HepG2 (cell line): ENCODE results near the gene TIMM44. TPM values are rescaled to one million over a fixed set of nuclear protein-coding genes. Genes with fewer than 3 reads are reported as not detected.

Experiments
- EZH2 ChIP-seq: conservative IDR thresholded peaks from 2 replicates; pipeline ENCODE4 v1.6.1; 2012; ENCODE audit warnings: mild to moderate bottlenecking, low read depth, low read length, moderate library complexity
- HNRNPUL1 ChIP-seq: fragments of 200-400 bp; formaldehyde crosslinking; IDR thresholded peaks from 2 replicates; pipeline ENCODE4 v1.6.1; 2017; ENCODE audit warnings: low read depth, mild to moderate bottlenecking, low read length, moderate library complexity
- KLF11 ChIP-seq: IDR thresholded peaks from 2 replicates; pipeline ENCODE4 v1.6.1; 2016; ENCODE audit warnings: missing compliant biosample characterization
- MBD4 ChIP-seq: IDR thresholded peaks from 2 replicates; pipeline ENCODE4 v1.6.1; 2012; ENCODE audit warnings: low read length, inconsistent platforms, borderline replicate concordance
- NFYB ChIP-seq: sonication (generic); formaldehyde crosslinking; IDR thresholded peaks from 2 replicates; pipeline ENCODE4 v1.4.0; 2020; ENCODE audit warnings: missing genetic modification reagents
- PHB2 ChIP-seq: fragments of 450-650 bp; IDR thresholded peaks from 2 replicates; pipeline ENCODE4 v1.6.1; 2018; ENCODE audit not compliant: partially characterized antibody
- POLR2G ChIP-seq: fragments of 200-400 bp; formaldehyde crosslinking; IDR thresholded peaks from 2 replicates; pipeline ENCODE4 v1.6.1; 2018; ENCODE audit warnings: mild to moderate bottlenecking, low read depth, low read length, moderate library complexity
- YEATS2 ChIP-seq: sonication (generic); formaldehyde crosslinking; IDR thresholded peaks from 2 replicates; pipeline ENCODE4 v1.4.0; 2020; ENCODE audit warnings: missing genetic modification reagents, borderline replicate concordance
- ZBTB38 ChIP-seq: sonication (generic); formaldehyde crosslinking; IDR thresholded peaks from 2 replicates; pipeline ENCODE4 v1.5.1; 2020; ENCODE audit warnings: mild to moderate bottlenecking, missing genetic modification reagents
- ZNF20 ChIP-seq: sonication (generic); formaldehyde crosslinking; IDR thresholded peaks from 2 replicates; pipeline ENCODE4 v1.4.0; 2020; ENCODE audit warnings: mild to moderate bottlenecking, moderate library complexity, missing genetic modification reagents
- ZNF256 ChIP-seq: sonication (generic); formaldehyde crosslinking; conservative IDR thresholded peaks from 2 replicates; pipeline ENCODE4 v1.4.0; 2020; ENCODE audit warnings: missing genetic modification reagents
- ZNF292 ChIP-seq: sonication (generic); formaldehyde crosslinking; IDR thresholded peaks from 2 replicates; pipeline ENCODE4 v1.8.1; 2022; ENCODE audit warnings: mild to moderate bottlenecking, low read depth, missing genetic modification reagents, borderline replicate concordance
- ZNF30 ChIP-seq: sonication (generic); formaldehyde crosslinking; IDR thresholded peaks from 2 replicates; pipeline ENCODE4 v1.5.0; 2020; ENCODE audit warnings: mild to moderate bottlenecking, missing genetic modification reagents
- ZNF326 ChIP-seq: sonication (generic); formaldehyde crosslinking; IDR thresholded peaks from 2 replicates; pipeline ENCODE4 v1.4.0; 2020; ENCODE audit warnings: missing genetic modification reagents, borderline replicate concordance
- ZNF350 ChIP-seq: sonication (generic); formaldehyde crosslinking; IDR thresholded peaks from 2 replicates; pipeline ENCODE4 v1.4.0; 2020; ENCODE audit warnings: mild to moderate bottlenecking, low read depth, missing genetic modification reagents, borderline replicate concordance
- ZNF431 ChIP-seq: sonication (generic); formaldehyde crosslinking; IDR thresholded peaks from 2 replicates; pipeline ENCODE4 v1.9.0; 2022; ENCODE audit warnings: missing genetic modification reagents, low read depth, mild to moderate bottlenecking, borderline replicate concordance
- ZNF768 ChIP-seq: sonication (generic); formaldehyde crosslinking; IDR thresholded peaks from 2 replicates; pipeline ENCODE4 v1.4.0; 2020; ENCODE audit warnings: missing genetic modification reagents
- polyA plus RNA-seq, 8 experiments: library from polyadenylated mRNA; depleted of rRNA in 3 of 8; stranded (reverse) in 7 of 8; unstranded in 1 of 8; fragments of >200 nt; fragmentation: Illumina TruSeq in 4 of 8; extraction: Trizol in 4 of 8; gene quantifications; 2 replicates each; pipeline versions ENCODE4 v1.2.1 to v1.2.3, GENCODE V29; 2011 to 2016; ENCODE audit warnings: low read depth in 4 of 8, missing spikeins in 1 of 8, mixed read lengths in 1 of 8; ENCODE audit not compliant: insufficient read depth in 1 of 8
- total RNA-seq, 5 experiments: library from RNA; depleted of rRNA; stranded (reverse); fragments of >200 nt; fragmentation: Illumina TruSeq; extraction: Trizol; gene quantifications; 2 replicates each; pipeline ENCODE4 v1.2.3, GENCODE V29; 2016; ENCODE audit warnings: low read depth in 1 of 5
- TF ChIP-seq, protein P1 (sequence below): sonication (generic); formaldehyde crosslinking; IDR thresholded peaks from 2 replicates; pipeline ENCODE4 v1.5.1; 2020; ENCODE audit warnings: mild to moderate bottlenecking, moderate library complexity, missing genetic modification reagents
- TF ChIP-seq, protein P2 (sequence below), 2 experiments: sonication (generic) in 1 of 2; formaldehyde crosslinking in 1 of 2; IDR thresholded peaks; 2 replicates each; pipeline versions ENCODE4 v1.4.0 to v1.6.1; 2018 to 2020; ENCODE audit warnings: missing genetic modification reagents in 2 of 2, borderline replicate concordance in 1 of 2, low read depth in 1 of 2, mild to moderate bottlenecking in 1 of 2, missing biosample characterization in 1 of 2
- TF ChIP-seq, protein P3 (sequence below): sonication (generic); formaldehyde crosslinking; IDR thresholded peaks from 2 replicates; pipeline ENCODE4 v1.4.0; 2020; ENCODE audit warnings: missing genetic modification reagents
- TF ChIP-seq, protein P4 (sequence below): sonication (generic); formaldehyde crosslinking; IDR thresholded peaks from 2 replicates; pipeline ENCODE4 v1.4.0; 2020; ENCODE audit warnings: mild to moderate bottlenecking, missing genetic modification reagents

TIMM44 gene
- total and polyA plus RNA-seq, 2 of the 13 experiments (the other 11 are each of a cell fraction or from before 2014, with no cell fraction given): 42.9 to 72.6 TPM

DNA sequence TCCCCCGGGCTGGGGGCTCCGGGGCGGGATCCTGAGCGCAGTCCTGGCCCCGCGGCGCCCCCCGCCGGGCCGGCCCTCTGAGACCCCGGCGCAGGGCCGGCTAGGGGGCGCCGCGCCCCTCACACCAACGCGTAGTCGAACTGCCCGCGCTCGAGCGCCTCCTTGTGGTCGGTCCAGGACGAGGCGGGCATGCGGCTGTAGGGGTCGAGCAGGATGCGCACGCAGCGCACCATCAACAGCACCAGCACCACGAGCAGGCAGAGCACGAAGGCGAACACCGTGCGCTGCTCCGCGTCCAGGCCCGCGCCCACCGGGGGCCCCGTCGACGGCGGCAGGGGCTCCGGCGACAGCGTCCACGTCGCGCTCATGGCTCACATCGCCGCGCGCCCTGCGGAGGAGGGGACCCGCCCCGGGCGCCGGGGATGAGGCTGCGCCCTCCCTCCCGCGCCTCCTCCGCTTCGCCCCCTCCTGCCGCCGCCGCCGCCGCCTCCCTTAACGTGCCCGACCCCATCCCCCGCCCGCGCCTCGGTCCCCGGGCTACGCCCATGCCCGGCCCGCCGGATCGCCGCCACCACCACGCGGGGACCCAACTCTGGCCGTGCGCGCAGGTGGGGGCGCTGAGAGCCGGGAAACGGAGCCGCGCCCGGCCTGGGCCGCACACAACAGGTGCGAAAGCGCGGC, 18.2 kb downstream of the TIMM44 start (continued):
- TF ChIP-seq, protein P1, sequence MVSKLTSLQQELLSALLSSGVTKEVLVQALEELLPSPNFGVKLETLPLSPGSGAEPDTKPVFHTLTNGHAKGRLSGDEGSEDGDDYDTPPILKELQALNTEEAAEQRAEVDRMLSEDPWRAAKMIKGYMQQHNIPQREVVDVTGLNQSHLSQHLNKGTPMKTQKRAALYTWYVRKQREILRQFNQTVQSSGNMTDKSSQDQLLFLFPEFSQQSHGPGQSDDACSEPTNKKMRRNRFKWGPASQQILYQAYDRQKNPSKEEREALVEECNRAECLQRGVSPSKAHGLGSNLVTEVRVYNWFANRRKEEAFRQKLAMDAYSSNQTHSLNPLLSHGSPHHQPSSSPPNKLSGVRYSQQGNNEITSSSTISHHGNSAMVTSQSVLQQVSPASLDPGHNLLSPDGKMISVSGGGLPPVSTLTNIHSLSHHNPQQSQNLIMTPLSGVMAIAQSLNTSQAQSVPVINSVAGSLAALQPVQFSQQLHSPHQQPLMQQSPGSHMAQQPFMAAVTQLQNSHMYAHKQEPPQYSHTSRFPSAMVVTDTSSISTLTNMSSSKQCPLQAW (CRISPR knock-in tag): no peak
- TF ChIP-seq ZNF768 (peak; percentile 61; the same call in 1 of the 2 replicates), PHB2 (no peak), POLR2G (no peak), ZNF350 (CRISPR knock-in tag) (no peak), ZNF20 (CRISPR knock-in tag) (no peak), KLF11 (CRISPR knock-in tag) (no peak), YEATS2 (CRISPR knock-in tag) (no peak), ZNF292 (no peak), EZH2 (no peak), HNRNPUL1 (no peak), NFYB (CRISPR knock-in tag) (no peak), ZNF326 (CRISPR knock-in tag) (no peak), MBD4 (no peak), ZNF431 (CRISPR knock-in tag) (no peak), ZNF30 (CRISPR knock-in tag) (0 out of 2 replicates have a peak, but pooled peaks have one; percentile 56), ZNF256 (CRISPR knock-in tag) (no peak), ZBTB38 (CRISPR knock-in tag) (peak; percentile 81)
- TF ChIP-seq, protein P2, sequence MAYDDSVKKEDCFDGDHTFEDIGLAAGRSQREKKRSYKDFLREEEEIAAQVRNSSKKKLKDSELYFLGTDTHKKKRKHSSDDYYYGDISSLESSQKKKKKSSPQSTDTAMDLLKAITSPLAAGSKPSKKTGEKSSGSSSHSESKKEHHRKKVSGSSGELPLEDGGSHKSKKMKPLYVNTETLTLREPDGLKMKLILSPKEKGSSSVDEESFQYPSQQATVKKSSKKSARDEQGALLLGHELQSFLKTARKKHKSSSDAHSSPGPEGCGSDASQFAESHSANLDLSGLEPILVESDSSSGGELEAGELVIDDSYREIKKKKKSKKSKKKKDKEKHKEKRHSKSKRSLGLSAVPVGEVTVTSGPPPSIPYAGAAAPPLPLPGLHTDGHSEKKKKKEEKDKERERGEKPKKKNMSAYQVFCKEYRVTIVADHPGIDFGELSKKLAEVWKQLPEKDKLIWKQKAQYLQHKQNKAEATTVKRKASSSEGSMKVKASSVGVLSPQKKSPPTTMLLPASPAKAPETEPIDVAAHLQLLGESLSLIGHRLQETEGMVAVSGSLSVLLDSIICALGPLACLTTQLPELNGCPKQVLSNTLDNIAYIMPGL (CRISPR knock-in tag; IDR thresholded peaks at IDR 0.05; ENCODE audit: borderline replicate concordance in 1 of 2, low read depth in 1 of 2): peak; percentile 70 to 89
- TF ChIP-seq, protein P3, sequence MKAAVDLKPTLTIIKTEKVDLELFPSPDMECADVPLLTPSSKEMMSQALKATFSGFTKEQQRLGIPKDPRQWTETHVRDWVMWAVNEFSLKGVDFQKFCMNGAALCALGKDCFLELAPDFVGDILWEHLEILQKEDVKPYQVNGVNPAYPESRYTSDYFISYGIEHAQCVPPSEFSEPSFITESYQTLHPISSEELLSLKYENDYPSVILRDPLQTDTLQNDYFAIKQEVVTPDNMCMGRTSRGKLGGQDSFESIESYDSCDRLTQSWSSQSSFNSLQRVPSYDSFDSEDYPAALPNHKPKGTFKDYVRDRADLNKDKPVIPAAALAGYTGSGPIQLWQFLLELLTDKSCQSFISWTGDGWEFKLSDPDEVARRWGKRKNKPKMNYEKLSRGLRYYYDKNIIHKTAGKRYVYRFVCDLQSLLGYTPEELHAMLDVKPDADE: no peak
- TF ChIP-seq, protein P4, sequence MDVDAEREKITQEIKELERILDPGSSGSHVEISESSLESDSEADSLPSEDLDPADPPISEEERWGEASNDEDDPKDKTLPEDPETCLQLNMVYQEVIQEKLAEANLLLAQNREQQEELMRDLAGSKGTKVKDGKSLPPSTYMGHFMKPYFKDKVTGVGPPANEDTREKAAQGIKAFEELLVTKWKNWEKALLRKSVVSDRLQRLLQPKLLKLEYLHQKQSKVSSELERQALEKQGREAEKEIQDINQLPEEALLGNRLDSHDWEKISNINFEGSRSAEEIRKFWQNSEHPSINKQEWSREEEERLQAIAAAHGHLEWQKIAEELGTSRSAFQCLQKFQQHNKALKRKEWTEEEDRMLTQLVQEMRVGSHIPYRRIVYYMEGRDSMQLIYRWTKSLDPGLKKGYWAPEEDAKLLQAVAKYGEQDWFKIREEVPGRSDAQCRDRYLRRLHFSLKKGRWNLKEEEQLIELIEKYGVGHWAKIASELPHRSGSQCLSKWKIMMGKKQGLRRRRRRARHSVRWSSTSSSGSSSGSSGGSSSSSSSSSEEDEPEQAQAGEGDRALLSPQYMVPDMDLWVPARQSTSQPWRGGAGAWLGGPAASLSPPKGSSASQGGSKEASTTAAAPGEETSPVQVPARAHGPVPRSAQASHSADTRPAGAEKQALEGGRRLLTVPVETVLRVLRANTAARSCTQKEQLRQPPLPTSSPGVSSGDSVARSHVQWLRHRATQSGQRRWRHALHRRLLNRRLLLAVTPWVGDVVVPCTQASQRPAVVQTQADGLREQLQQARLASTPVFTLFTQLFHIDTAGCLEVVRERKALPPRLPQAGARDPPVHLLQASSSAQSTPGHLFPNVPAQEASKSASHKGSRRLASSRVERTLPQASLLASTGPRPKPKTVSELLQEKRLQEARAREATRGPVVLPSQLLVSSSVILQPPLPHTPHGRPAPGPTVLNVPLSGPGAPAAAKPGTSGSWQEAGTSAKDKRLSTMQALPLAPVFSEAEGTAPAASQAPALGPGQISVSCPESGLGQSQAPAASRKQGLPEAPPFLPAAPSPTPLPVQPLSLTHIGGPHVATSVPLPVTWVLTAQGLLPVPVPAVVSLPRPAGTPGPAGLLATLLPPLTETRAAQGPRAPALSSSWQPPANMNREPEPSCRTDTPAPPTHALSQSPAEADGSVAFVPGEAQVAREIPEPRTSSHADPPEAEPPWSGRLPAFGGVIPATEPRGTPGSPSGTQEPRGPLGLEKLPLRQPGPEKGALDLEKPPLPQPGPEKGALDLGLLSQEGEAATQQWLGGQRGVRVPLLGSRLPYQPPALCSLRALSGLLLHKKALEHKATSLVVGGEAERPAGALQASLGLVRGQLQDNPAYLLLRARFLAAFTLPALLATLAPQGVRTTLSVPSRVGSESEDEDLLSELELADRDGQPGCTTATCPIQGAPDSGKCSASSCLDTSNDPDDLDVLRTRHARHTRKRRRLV (CRISPR knock-in tag): no peak
